Keratinocyte (primary cell): Measurements from ENCODE around the gene DRAM2. TPM values are rescaled to one million over a fixed set of nuclear protein-coding genes. Genes with fewer than 3 reads are reported as not detected.
A peak's percentile ranks its signal among the peaks of the same experiment; 100 is the strongest.

Experiments used
- DNase-seq: peaks from one replicate; pipeline ENCODE4 v3.0.0-alpha.2; 2011; ENCODE audit warnings: low read depth, missing footprints, low spot score
- FAIRE-seq: peaks from 2 replicates; lab custom pipeline; 2011; peaks lifted over from hg19 to GRCh38; lab: Jason Lieb, UNC
- H2AFZ ChIP-seq: 2 replicates; pipeline ENCODE4 v1.6.0; 2012; ENCODE audit warnings: low read length, control low read depth, inconsistent platforms; ENCODE audit not compliant: control insufficient read depth
- H3K27ac ChIP-seq: 2 replicates; pipeline ENCODE4 v1.5.1; 2011; ENCODE audit warnings: low read length; ENCODE audit not compliant: control insufficient read depth, insufficient read depth
- H3K27me3 ChIP-seq: 3 replicates; pipeline ENCODE4 v1.6.0; 2011; ENCODE audit warnings: low read length; ENCODE audit not compliant: control insufficient read depth, insufficient read depth; ENCODE audit errors: extremely low read depth
- H3K36me3 ChIP-seq, 2 experiments: 2 replicates in 1 of 2; 3 replicates in 1 of 2; pipeline ENCODE4 v1.5.1; 2011; ENCODE audit warnings: low read length in 2 of 2, mild to moderate bottlenecking in 1 of 2; ENCODE audit not compliant: control insufficient read depth in 2 of 2, insufficient read depth in 2 of 2; ENCODE audit errors: extremely low read depth in 1 of 2
- H3K4me1 ChIP-seq: 3 replicates; pipeline ENCODE4 v1.5.1; 2011; ENCODE audit warnings: low read length; ENCODE audit not compliant: control insufficient read depth, insufficient read depth; ENCODE audit errors: extremely low read depth
- H3K4me2 ChIP-seq: 3 replicates; pipeline ENCODE4 v1.6.0; 2011; ENCODE audit warnings: low read depth, low read length; ENCODE audit not compliant: control insufficient read depth, insufficient read depth; ENCODE audit errors: extremely low read depth
- H3K4me3 ChIP-seq, 3 experiments: fragments of 200-600 bp in 1 of 3; sonication (generic) in 1 of 3; 2 replicates in 2 of 3; 3 replicates in 1 of 3; pipeline ENCODE4 v1.5.1; 2011 to 2016; ENCODE audit warnings: low read length in 3 of 3, mild to moderate bottlenecking in 3 of 3, control low read depth in 2 of 3, inconsistent platforms in 1 of 3, low read depth in 1 of 3, mixed read lengths in 1 of 3, mixed run types in 1 of 3, moderate library complexity in 1 of 3; ENCODE audit not compliant: control insufficient read depth in 2 of 3, insufficient read depth in 2 of 3; ENCODE audit errors: extremely low read depth in 1 of 3
- H3K79me2 ChIP-seq: 2 replicates; pipeline ENCODE4 v1.6.0; 2012; ENCODE audit warnings: low read length; ENCODE audit not compliant: control insufficient read depth, insufficient read depth
- H3K9ac ChIP-seq: 3 replicates; pipeline ENCODE4 v1.6.0; 2011; ENCODE audit warnings: low read length; ENCODE audit not compliant: control insufficient read depth, insufficient read depth; ENCODE audit errors: extremely low read depth
- H3K9me1 ChIP-seq: 3 replicates; pipeline ENCODE4 v1.6.0; 2011; ENCODE audit warnings: low read length; ENCODE audit not compliant: control insufficient read depth, insufficient read depth; ENCODE audit errors: extremely low read depth
- H3K9me3 ChIP-seq: 2 replicates; pipeline ENCODE4 v1.5.1; 2012; ENCODE audit warnings: low read depth, low read length; ENCODE audit not compliant: control insufficient read depth
- H4K20me1 ChIP-seq: 3 replicates; pipeline ENCODE4 v1.6.0; 2011; ENCODE audit warnings: low read length; ENCODE audit not compliant: control insufficient read depth, insufficient read depth; ENCODE audit errors: extremely low read depth
- EZH2 ChIP-seq: IDR thresholded peaks from one replicate; pipeline ENCODE4 v1.6.1; 2012; ENCODE audit warnings: inconsistent platforms, mild to moderate bottlenecking, low read length, moderate library complexity
- dilution Hi-C: fragments of 300-500 bp; cut with MboI; formaldehyde crosslinking; loops from one replicate; pipeline ENCODE4 v1.7.0; 2020; ENCODE audit warnings: low sequenced_read_pairs; ENCODE audit not compliant: extremely low pct_ligation_motif_present
- polyA plus RNA-seq, 5 experiments: library from polyadenylated mRNA; depleted of rRNA in 3 of 5; stranded (reverse) in 3 of 5; stranded (forward) in 1 of 5; unstranded in 1 of 5; fragments of >200 nt; gene quantifications; 1 replicate in 1 of 5; 2 replicates in 3 of 5; 3 replicates in 1 of 5; pipeline versions ENCODE4 v1.2.1 to v1.2.3, GENCODE V29; 2011 to 2012; ENCODE audit warnings: missing spikeins in 2 of 5, low read depth in 1 of 5, low replicate concordance in 1 of 5
- TF ChIP-seq, protein P1 (sequence below), 3 experiments: IDR thresholded peaks in 1 of 3; conservative IDR thresholded peaks in 1 of 3; optimal IDR thresholded peaks in 1 of 3; 2 replicates in 2 of 3; 3 replicates in 1 of 3; pipeline versions ENCODE3 to v1.5.1; 2011; ENCODE audit warnings: low read length in 3 of 3, mild to moderate bottlenecking in 3 of 3, moderate library complexity in 2 of 3, control low read depth in 1 of 3, inconsistent platforms in 1 of 3; ENCODE audit not compliant: insufficient read depth in 2 of 3; ENCODE audit errors: extremely low read depth in 1 of 3

Gene DRAM2
- polyA plus RNA-seq, 1 donor (not counting 4 experiments of a cell fraction or from before 2014, with no cell fraction given) = 118 TPM

DNA sequence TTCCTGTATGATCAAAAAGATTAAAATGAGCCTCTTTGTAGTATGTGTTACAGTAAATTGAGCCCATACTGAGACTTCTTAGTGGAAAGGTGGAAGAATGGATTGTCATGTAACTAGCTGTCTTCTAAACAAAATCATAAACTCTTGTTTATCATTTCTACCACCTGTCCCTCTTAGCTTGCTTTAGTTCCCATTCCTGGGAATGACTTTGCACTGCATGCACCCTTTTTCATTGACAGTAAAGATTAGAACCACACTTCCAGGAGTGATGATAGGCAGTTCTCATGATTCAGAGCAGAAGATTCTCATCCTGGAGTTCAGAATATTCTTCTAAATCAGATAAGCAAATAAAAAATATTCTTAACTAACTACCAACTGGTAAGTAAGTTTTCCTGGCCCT is 32.6 kb upstream of the DRAM2 start:
- dilution Hi-C loops = no loop called here
- no peaks in the 10 kb centered on the region for H3K27me3 ChIP-seq
- no peak for FAIRE-seq

DNA sequence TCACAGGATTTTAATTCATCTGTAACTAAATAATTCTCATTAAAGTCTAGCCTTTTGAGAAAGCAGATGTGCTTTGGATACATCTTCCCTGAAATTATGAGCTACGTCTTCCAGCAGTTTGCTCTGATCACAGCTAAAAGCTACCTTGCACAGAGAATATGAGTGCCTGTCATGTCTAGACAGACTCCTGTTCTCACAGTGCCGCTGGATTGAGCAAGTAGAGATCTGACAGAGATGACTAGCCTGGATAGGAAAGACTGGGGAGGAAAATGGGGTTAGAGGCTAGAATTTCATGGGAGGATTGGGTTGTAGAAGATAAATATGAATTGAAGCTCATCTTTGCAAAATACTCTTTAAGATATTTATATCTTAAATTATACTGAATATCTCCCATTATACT is 24.3 kb upstream of the DRAM2 start:
- Histone ChIP-seq H3K4me2 (no peak overlapping the region), H4K20me1 (no peaks in the 10 kb centered on the region), H3K27ac (no peak overlapping the region), H3K36me3 (peaks cover 4 to 13% of the 10 kb centered on the region in 2 experiments), H3K9me3 (no peaks in the 10 kb centered on the region), H3K9ac (no peak overlapping the region), H3K9me1 (no peaks in the 10 kb centered on the region), H3K27me3 (no peaks in the 10 kb centered on the region), H3K4me3 (no peak overlapping the region), H3K79me2 (peaks cover 6% of the 10 kb centered on the region), H2AFZ (no peak overlapping the region), H3K4me1 (peaks cover 5% of the 10 kb centered on the region)
- FAIRE-seq (peak; percentile 81), DNase-seq (no peak)
- TF ChIP-seq, protein P1, sequence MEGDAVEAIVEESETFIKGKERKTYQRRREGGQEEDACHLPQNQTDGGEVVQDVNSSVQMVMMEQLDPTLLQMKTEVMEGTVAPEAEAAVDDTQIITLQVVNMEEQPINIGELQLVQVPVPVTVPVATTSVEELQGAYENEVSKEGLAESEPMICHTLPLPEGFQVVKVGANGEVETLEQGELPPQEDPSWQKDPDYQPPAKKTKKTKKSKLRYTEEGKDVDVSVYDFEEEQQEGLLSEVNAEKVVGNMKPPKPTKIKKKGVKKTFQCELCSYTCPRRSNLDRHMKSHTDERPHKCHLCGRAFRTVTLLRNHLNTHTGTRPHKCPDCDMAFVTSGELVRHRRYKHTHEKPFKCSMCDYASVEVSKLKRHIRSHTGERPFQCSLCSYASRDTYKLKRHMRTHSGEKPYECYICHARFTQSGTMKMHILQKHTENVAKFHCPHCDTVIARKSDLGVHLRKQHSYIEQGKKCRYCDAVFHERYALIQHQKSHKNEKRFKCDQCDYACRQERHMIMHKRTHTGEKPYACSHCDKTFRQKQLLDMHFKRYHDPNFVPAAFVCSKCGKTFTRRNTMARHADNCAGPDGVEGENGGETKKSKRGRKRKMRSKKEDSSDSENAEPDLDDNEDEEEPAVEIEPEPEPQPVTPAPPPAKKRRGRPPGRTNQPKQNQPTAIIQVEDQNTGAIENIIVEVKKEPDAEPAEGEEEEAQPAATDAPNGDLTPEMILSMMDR (optimal IDR thresholded peaks at IDR 0.05 in 1 of 3, IDR thresholded peaks at IDR 0.05 in 1 of 3, conservative IDR thresholded peaks at IDR 0.05 in 1 of 3; ENCODE audit: extremely low read depth in 1 of 3, insufficient read depth in 2 of 3, low read length in 3 of 3) = no peak
- TF ChIP-seq EZH2 = no peak
- dilution Hi-C loops = no loop called here

More for the DNA sequence above, 32.6 kb upstream of the DRAM2 start:
- no peaks in the 10 kb centered on the region for H4K20me1 ChIP-seq
- H3K9me1 ChIP-seq = no peaks in the 10 kb centered on the region
- no peak for DNase-seq
- H2AFZ ChIP-seq = no peak overlapping the region
- H3K27ac ChIP-seq = no peak overlapping the region
- no peaks in the 10 kb centered on the region for H3K79me2 ChIP-seq
- no peak overlapping the region for H3K4me2 ChIP-seq
- H3K4me1 ChIP-seq = no peaks in the 10 kb centered on the region
- H3K36me3 ChIP-seq = peaks cover 6 to 8% of the 10 kb centered on the region in 2 experiments
- no peak for TF ChIP-seq EZH2
- TF ChIP-seq, protein P1 (optimal IDR thresholded peaks at IDR 0.05 in 1 of 3, IDR thresholded peaks at IDR 0.05 in 1 of 3, conservative IDR thresholded peaks at IDR 0.05 in 1 of 3; ENCODE audit: extremely low read depth in 1 of 3, insufficient read depth in 2 of 3, low read length in 3 of 3) = no peak
- no peak overlapping the region for H3K4me3 ChIP-seq
- H3K9ac ChIP-seq = no peak overlapping the region
- H3K9me3 ChIP-seq = no peaks in the 10 kb centered on the region
